Erythroblast (primary cell): ENCODE measurements around the gene GMDS.

Source experiments
- GATA1 ChIP-seq: IDR thresholded peaks from 2 replicates; pipeline ENCODE4 v1.6.1; 2011; ENCODE audit warnings: low read depth, mild to moderate bottlenecking, control low read depth, low read length, moderate library complexity
- POLR2A ChIP-seq: IDR thresholded peaks from 2 replicates; pipeline ENCODE4 v1.6.1; 2011; ENCODE audit warnings: mild to moderate bottlenecking, low read length

DNA sequence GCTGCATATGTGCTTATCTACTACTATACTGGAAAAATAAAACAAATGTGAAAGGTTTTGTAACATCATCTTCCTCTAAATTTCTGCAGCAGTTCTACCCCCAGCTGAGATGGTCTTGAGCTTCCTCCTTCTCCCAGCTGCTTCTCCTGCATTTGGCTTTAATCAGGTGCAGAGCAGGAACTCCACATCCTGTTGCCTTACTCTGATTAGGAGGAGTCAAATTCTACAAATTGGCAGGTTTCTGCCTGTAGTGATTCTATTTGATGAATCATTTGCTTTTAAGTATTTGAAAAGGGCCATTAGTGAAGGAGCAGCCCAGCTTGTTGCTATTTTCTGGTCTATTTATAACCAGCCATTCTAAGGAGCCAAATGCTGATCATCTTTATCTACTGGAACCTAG is 224.5 kb downstream of the GMDS start:
- TF ChIP-seq POLR2A (no peak), GATA1 (no peak)
